GM06990 (cell line): ENCODE results near the gene HPSE.

Experiments
- DNase-seq: peaks from one replicate; pipeline ENCODE4 v3.0.0-alpha.2; 2011; ENCODE audit not compliant: insufficient read length; ENCODE audit errors: extremely low read depth
- H3K27me3 ChIP-seq: replicated peaks from 2 replicates; pipeline ENCODE4 v1.6.0; 2011; ENCODE audit warnings: low read length; ENCODE audit not compliant: control insufficient read depth, insufficient read depth
- H3K36me3 ChIP-seq: 2 replicates; pipeline ENCODE4 v1.5.1; 2011; ENCODE audit warnings: low read length; ENCODE audit not compliant: control insufficient read depth, insufficient read depth
- H3K4me3 ChIP-seq: replicated peaks from 2 replicates; pipeline ENCODE4 v1.5.1; 2011; ENCODE audit warnings: low read depth, mild to moderate bottlenecking, control low read depth, low read length
- CTCF ChIP-seq: IDR thresholded peaks from 2 replicates; pipeline ENCODE4 v1.5.1; 2011; ENCODE audit warnings: low read length, control low read depth, mild to moderate bottlenecking, inconsistent platforms; ENCODE audit not compliant: insufficient read depth, poor library complexity, severe bottlenecking

Gene HPSE

GRCh38 chr4:83267121-83267829, 67.4 kb downstream of the HPSE start:
- no peak for DNase-seq
- TF ChIP-seq CTCF: no peak
- Histone ChIP-seq H3K36me3 (peaks cover 2% of the 10 kb centered on the region), H3K27me3 (no peaks in the 10 kb centered on the region), H3K4me3 (no peak overlapping the region)

- TF ChIP-seq CTCF: no peak
- H3K27me3 ChIP-seq: no peaks in the 10 kb centered on the region
- no peak overlapping the region for H3K4me3 ChIP-seq
- no peak for DNase-seq
- peaks cover 2% of the 10 kb centered on the region for H3K36me3 ChIP-seq
Measured at GRCh38 chr4:83266689-83267088, 68.0 kb downstream of the HPSE start.

- no peak for DNase-seq
Measured at GRCh38 chr4:83263106-83263505, 71.5 kb downstream of the HPSE start.

GRCh38 chr4:83262682-83263081, 72.0 kb downstream of the HPSE start:
- Histone ChIP-seq H3K4me3 (no peak overlapping the region), H3K27me3 (no peaks in the 10 kb centered on the region), H3K36me3 (peaks cover 2% of the 10 kb centered on the region)
- TF ChIP-seq CTCF: no peak
- DNase-seq: no peak

More at GRCh38 chr4:83263106-83263505, 71.5 kb downstream of the HPSE start:
- H3K36me3 ChIP-seq: peaks cover 2% of the 10 kb centered on the region
- no peaks in the 10 kb centered on the region for H3K27me3 ChIP-seq
- no peak for TF ChIP-seq CTCF
- H3K4me3 ChIP-seq: no peak overlapping the region

GRCh38 chr4:83261307-83261706, 73.3 kb downstream of the HPSE start:
- Histone ChIP-seq H3K4me3 (no peak overlapping the region), H3K36me3 (peaks cover 2% of the 10 kb centered on the region)
- TF ChIP-seq CTCF: no peak

GRCh38 chr4:83259586-83259985, 75.1 kb downstream of the HPSE start:
- no peaks in the 10 kb centered on the region for H3K27me3 ChIP-seq
- no peak overlapping the region for H3K4me3 ChIP-seq
- no peaks in the 10 kb centered on the region; the same call in 1 of the 2 replicates for H3K36me3 ChIP-seq
- no peak for DNase-seq
- TF ChIP-seq CTCF: no peak

More at GRCh38 chr4:83261307-83261706, 73.3 kb downstream of the HPSE start:
- no peaks in the 10 kb centered on the region for H3K27me3 ChIP-seq
- DNase-seq: no peak
